Keratinocyte (primary cell): Measurements from ENCODE around the gene ST3GAL6. TPM values are rescaled to one million over a fixed set of nuclear protein-coding genes. Genes with fewer than 3 reads are reported as not detected.
A peak's percentile ranks its signal among the peaks of the same experiment; 100 is the strongest.

ENCODE experiments used
- DNase-seq: peaks from one replicate; pipeline ENCODE4 v3.0.0-alpha.2; 2011; ENCODE audit warnings: low read depth, missing footprints, low spot score
- FAIRE-seq: peaks from 2 replicates; lab custom pipeline; 2011; peaks lifted over from hg19 to GRCh38; lab: Jason Lieb, UNC
- H2AFZ ChIP-seq: 2 replicates; pipeline ENCODE4 v1.6.0; 2012; ENCODE audit warnings: low read length, control low read depth, inconsistent platforms; ENCODE audit not compliant: control insufficient read depth
- H3K27ac ChIP-seq: 2 replicates; pipeline ENCODE4 v1.5.1; 2011; ENCODE audit warnings: low read length; ENCODE audit not compliant: control insufficient read depth, insufficient read depth
- H3K27me3 ChIP-seq: 3 replicates; pipeline ENCODE4 v1.6.0; 2011; ENCODE audit warnings: low read length; ENCODE audit not compliant: control insufficient read depth, insufficient read depth; ENCODE audit errors: extremely low read depth
- H3K36me3 ChIP-seq, 2 experiments: 2 replicates in 1 of 2; 3 replicates in 1 of 2; pipeline ENCODE4 v1.5.1; 2011; ENCODE audit warnings: low read length in 2 of 2, mild to moderate bottlenecking in 1 of 2; ENCODE audit not compliant: control insufficient read depth in 2 of 2, insufficient read depth in 2 of 2; ENCODE audit errors: extremely low read depth in 1 of 2
- H3K4me1 ChIP-seq: 3 replicates; pipeline ENCODE4 v1.5.1; 2011; ENCODE audit warnings: low read length; ENCODE audit not compliant: control insufficient read depth, insufficient read depth; ENCODE audit errors: extremely low read depth
- H3K4me2 ChIP-seq: 3 replicates; pipeline ENCODE4 v1.6.0; 2011; ENCODE audit warnings: low read depth, low read length; ENCODE audit not compliant: control insufficient read depth, insufficient read depth; ENCODE audit errors: extremely low read depth
- H3K4me3 ChIP-seq, 3 experiments: fragments of 200-600 bp in 1 of 3; sonication (generic) in 1 of 3; 2 replicates in 2 of 3; 3 replicates in 1 of 3; pipeline ENCODE4 v1.5.1; 2011 to 2016; ENCODE audit warnings: low read length in 3 of 3, mild to moderate bottlenecking in 3 of 3, control low read depth in 2 of 3, inconsistent platforms in 1 of 3, low read depth in 1 of 3, mixed read lengths in 1 of 3, mixed run types in 1 of 3, moderate library complexity in 1 of 3; ENCODE audit not compliant: control insufficient read depth in 2 of 3, insufficient read depth in 2 of 3; ENCODE audit errors: extremely low read depth in 1 of 3
- H3K79me2 ChIP-seq: 2 replicates; pipeline ENCODE4 v1.6.0; 2012; ENCODE audit warnings: low read length; ENCODE audit not compliant: control insufficient read depth, insufficient read depth
- H3K9ac ChIP-seq: 3 replicates; pipeline ENCODE4 v1.6.0; 2011; ENCODE audit warnings: low read length; ENCODE audit not compliant: control insufficient read depth, insufficient read depth; ENCODE audit errors: extremely low read depth
- H3K9me1 ChIP-seq: 3 replicates; pipeline ENCODE4 v1.6.0; 2011; ENCODE audit warnings: low read length; ENCODE audit not compliant: control insufficient read depth, insufficient read depth; ENCODE audit errors: extremely low read depth
- H3K9me3 ChIP-seq: 2 replicates; pipeline ENCODE4 v1.5.1; 2012; ENCODE audit warnings: low read depth, low read length; ENCODE audit not compliant: control insufficient read depth
- H4K20me1 ChIP-seq: 3 replicates; pipeline ENCODE4 v1.6.0; 2011; ENCODE audit warnings: low read length; ENCODE audit not compliant: control insufficient read depth, insufficient read depth; ENCODE audit errors: extremely low read depth
- EZH2 ChIP-seq: IDR thresholded peaks from one replicate; pipeline ENCODE4 v1.6.1; 2012; ENCODE audit warnings: inconsistent platforms, mild to moderate bottlenecking, low read length, moderate library complexity
- dilution Hi-C: fragments of 300-500 bp; cut with MboI; formaldehyde crosslinking; loops from one replicate; pipeline ENCODE4 v1.7.0; 2020; ENCODE audit warnings: low sequenced_read_pairs; ENCODE audit not compliant: extremely low pct_ligation_motif_present
- polyA plus RNA-seq, 5 experiments: library from polyadenylated mRNA; depleted of rRNA in 3 of 5; stranded (reverse) in 3 of 5; stranded (forward) in 1 of 5; unstranded in 1 of 5; fragments of >200 nt; gene quantifications; 1 replicate in 1 of 5; 2 replicates in 3 of 5; 3 replicates in 1 of 5; pipeline versions ENCODE4 v1.2.1 to v1.2.3, GENCODE V29; 2011 to 2012; ENCODE audit warnings: missing spikeins in 2 of 5, low read depth in 1 of 5, low replicate concordance in 1 of 5
- TF ChIP-seq, protein P1 (sequence below), 3 experiments: IDR thresholded peaks in 1 of 3; conservative IDR thresholded peaks in 1 of 3; optimal IDR thresholded peaks in 1 of 3; 2 replicates in 2 of 3; 3 replicates in 1 of 3; pipeline versions ENCODE3 to v1.5.1; 2011; ENCODE audit warnings: low read length in 3 of 3, mild to moderate bottlenecking in 3 of 3, moderate library complexity in 2 of 3, control low read depth in 1 of 3, inconsistent platforms in 1 of 3; ENCODE audit not compliant: insufficient read depth in 2 of 3; ENCODE audit errors: extremely low read depth in 1 of 3

The ST3GAL6 gene
- polyA plus RNA-seq, 1 donor (not counting 4 experiments of a cell fraction or from before 2014, with no cell fraction given) = 5.3 TPM

DNA sequence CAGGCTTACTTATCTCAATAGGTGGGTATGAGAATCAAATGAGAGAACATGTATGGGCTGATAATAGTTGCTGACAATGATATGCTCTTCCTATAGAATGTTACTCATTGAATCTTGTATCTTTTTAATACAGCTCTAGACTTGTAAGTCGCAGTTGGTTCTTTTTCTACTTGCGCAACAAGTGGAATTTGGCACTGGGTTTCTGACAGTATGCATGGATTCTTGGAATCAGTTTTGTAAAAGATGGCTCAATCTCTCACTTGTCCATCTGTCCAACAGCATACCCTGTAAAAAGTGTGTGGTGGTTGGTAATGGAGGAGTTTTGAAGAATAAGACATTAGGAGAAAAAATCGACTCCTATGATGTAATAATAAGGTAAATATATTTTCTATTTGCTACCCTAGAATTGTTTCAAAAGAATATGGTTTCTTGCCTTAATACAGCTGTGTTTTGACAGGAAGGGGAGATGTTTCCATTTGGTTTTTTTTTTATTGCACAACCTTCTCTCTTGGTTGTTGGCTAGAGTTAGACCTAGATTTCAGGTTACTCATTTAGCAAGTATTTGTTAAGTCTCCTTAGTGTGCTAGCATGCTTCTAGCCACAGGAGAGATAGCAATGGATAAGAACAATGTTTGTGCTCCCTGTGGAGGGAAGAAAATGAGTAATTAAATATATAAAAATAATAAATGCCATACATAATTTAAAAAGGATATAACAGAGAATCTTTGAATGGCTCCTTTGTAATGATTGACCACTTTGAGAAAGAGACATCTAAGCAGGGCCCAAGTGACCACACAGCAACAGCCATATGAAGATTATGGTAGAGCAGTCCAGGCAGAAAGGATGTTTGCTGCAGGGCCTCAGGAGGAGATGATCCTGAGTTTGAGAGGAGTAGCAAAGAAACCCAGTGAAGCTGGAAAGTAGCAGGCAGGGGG, 21.8 kb downstream of the ST3GAL6 start:
- Histone ChIP-seq H3K4me3 (no peak overlapping the region), H3K9ac (no peak overlapping the region), H4K20me1 (no peaks in the 10 kb centered on the region), H3K9me1 (no peaks in the 10 kb centered on the region), H3K79me2 (no peaks in the 10 kb centered on the region), H3K4me2 (no peak overlapping the region), H3K27ac (no peak overlapping the region), H2AFZ (no peak overlapping the region), H3K4me1 (peaks cover 27% of the 10 kb centered on the region), H3K36me3 (no peaks in the 10 kb centered on the region), H3K9me3 (no peaks in the 10 kb centered on the region), H3K27me3 (no peaks in the 10 kb centered on the region)
- DNase-seq = peak; percentile 53
- TF ChIP-seq, protein P1, sequence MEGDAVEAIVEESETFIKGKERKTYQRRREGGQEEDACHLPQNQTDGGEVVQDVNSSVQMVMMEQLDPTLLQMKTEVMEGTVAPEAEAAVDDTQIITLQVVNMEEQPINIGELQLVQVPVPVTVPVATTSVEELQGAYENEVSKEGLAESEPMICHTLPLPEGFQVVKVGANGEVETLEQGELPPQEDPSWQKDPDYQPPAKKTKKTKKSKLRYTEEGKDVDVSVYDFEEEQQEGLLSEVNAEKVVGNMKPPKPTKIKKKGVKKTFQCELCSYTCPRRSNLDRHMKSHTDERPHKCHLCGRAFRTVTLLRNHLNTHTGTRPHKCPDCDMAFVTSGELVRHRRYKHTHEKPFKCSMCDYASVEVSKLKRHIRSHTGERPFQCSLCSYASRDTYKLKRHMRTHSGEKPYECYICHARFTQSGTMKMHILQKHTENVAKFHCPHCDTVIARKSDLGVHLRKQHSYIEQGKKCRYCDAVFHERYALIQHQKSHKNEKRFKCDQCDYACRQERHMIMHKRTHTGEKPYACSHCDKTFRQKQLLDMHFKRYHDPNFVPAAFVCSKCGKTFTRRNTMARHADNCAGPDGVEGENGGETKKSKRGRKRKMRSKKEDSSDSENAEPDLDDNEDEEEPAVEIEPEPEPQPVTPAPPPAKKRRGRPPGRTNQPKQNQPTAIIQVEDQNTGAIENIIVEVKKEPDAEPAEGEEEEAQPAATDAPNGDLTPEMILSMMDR (optimal IDR thresholded peaks at IDR 0.05 in 1 of 3, IDR thresholded peaks at IDR 0.05 in 1 of 3, conservative IDR thresholded peaks at IDR 0.05 in 1 of 3; ENCODE audit: extremely low read depth in 1 of 3, insufficient read depth in 2 of 3, low read length in 3 of 3) = no peak
- TF ChIP-seq EZH2 = no peak
- dilution Hi-C loops = loop anchor here (25.0 kb wide), 1 partner anchor 173 kb away; no protein-coding TSS in a partner anchor
- FAIRE-seq = peak; percentile 13

GRCh38 chr3:98786364-98787006, 23.3 kb downstream of the ST3GAL6 start:
- TF ChIP-seq EZH2 = no peak
- TF ChIP-seq, protein P1 (optimal IDR thresholded peaks at IDR 0.05 in 1 of 3, IDR thresholded peaks at IDR 0.05 in 1 of 3, conservative IDR thresholded peaks at IDR 0.05 in 1 of 3; ENCODE audit: extremely low read depth in 1 of 3, insufficient read depth in 2 of 3, low read length in 3 of 3) = no peak
- dilution Hi-C loops = loop anchor here (25.0 kb wide), 1 partner anchor 174 kb away; no protein-coding TSS in a partner anchor
- Histone ChIP-seq H3K9me1 (no peaks in the 10 kb centered on the region), H3K4me2 (no peak overlapping the region), H3K4me1 (peaks cover 25% of the 10 kb centered on the region), H3K27ac (no peak overlapping the region), H3K9me3 (no peaks in the 10 kb centered on the region), H3K36me3 (no peaks in the 10 kb centered on the region), H4K20me1 (no peaks in the 10 kb centered on the region), H3K9ac (no peak overlapping the region), H3K4me3 (no peak overlapping the region), H3K79me2 (no peaks in the 10 kb centered on the region), H3K27me3 (no peaks in the 10 kb centered on the region), H2AFZ (no peak overlapping the region)
- DNase-seq = no peak
- no peak for FAIRE-seq
